PC-3 (cell line): ENCODE results near the gene TSHZ2.

Experiments used
- EZH2 ChIP-seq: fragments of 300-600 bp; sonication (generic); IDR thresholded peaks from one replicate; pipeline ENCODE4 v1.6.1; 2017; ENCODE audit warnings: antibody characterized with exemption, mild to moderate bottlenecking, low read length; ENCODE audit not compliant: unreplicated experiment
- EZH2phosphoT487 ChIP-seq: fragments of 300-600 bp; sonication (generic); IDR thresholded peaks from 2 replicates; pipeline ENCODE4 v1.6.1; 2018; ENCODE audit warnings: mild to moderate bottlenecking, antibody characterized with exemption, low read length, borderline replicate concordance
- TF ChIP-seq, protein P1 (sequence below): fragments of 300-600 bp; sonication (generic); conservative IDR thresholded peaks from 2 replicates; pipeline ENCODE4 v1.5.1; 2017; ENCODE audit warnings: antibody characterized with exemption, low read depth, mild to moderate bottlenecking, low read length

DNA sequence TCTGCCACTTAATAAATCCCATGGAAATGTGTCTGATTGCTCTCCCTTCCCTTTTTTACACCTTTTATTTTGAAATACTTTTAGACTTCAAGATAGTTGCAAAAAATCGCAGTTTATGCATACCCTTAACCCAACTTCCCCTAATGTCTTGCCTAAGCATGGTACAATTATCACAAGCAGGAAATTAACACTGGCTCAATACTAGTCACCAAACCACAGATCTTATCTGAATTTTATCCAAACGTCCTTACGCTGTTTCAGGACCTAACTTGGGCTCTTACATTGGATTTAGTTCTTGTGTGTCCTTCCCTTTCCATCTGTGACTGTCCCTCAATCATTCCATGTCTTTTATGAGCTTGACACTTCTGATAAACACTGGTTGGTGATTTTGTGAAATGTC is 475.2 kb downstream of the TSHZ2 start:
- TF ChIP-seq, protein P1, sequence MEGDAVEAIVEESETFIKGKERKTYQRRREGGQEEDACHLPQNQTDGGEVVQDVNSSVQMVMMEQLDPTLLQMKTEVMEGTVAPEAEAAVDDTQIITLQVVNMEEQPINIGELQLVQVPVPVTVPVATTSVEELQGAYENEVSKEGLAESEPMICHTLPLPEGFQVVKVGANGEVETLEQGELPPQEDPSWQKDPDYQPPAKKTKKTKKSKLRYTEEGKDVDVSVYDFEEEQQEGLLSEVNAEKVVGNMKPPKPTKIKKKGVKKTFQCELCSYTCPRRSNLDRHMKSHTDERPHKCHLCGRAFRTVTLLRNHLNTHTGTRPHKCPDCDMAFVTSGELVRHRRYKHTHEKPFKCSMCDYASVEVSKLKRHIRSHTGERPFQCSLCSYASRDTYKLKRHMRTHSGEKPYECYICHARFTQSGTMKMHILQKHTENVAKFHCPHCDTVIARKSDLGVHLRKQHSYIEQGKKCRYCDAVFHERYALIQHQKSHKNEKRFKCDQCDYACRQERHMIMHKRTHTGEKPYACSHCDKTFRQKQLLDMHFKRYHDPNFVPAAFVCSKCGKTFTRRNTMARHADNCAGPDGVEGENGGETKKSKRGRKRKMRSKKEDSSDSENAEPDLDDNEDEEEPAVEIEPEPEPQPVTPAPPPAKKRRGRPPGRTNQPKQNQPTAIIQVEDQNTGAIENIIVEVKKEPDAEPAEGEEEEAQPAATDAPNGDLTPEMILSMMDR, result no peak
- no peak for TF ChIP-seq EZH2
- TF ChIP-seq EZH2phosphoT487, result no peak
